HG03039 (cell line): ENCODE measurements around the gene CCT8.
"Not testable (repeated sequence)": the region's sequence is repeated elsewhere in the genome, so short reads cannot be mapped to it uniquely, and the experiment has no call there.

Experiments used
- ATAC-seq: cut with Tn5 transposase; IDR thresholded peaks from one replicate; pipeline ENCODE4 v1.9.1; 2021; ENCODE audit warnings: mild to moderate bottlenecking, moderate library complexity; ENCODE audit not compliant: unreplicated experiment

CCT8 gene

DNA sequence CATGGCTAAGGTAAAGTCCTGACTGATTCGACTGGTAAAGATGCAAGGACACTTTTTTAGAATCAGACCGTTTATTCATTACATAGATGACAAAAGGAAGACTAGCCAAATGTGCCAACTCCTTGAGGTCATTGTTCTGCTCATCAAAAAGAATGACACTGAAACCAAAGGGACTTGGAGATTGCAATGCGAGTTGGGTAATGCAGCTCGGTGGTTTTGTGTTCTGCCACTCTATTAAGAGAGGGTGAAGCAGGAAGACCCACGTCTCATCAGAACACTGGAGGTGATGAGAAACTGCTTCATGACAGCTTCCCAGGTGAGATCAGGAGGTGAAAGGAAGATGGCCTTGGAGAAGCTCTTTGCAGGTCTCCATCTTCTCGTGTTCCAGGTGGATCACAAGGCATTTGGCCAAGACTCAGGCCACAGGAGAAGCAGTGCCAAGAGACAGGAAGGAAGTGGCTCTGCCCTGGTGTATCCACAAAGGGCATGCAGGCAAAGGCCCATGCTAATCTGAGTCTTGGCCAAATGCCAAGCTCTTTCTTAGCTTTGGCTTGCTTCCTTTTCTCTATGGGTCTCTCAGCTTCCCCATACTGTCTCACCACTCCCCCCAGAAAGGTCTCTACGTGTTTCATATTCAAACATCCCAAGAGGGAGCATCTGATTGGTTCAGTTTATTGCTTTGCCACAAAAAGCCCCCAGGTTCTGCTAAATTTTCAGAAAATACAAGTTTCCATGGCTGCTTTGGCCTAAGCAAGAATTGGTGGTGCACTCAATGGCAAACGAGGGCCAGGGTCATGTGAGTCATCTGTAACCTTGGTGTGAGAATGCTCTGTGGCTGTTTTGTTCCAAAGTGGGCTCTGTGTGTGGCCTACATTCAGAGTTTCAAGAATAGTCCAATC lies 5.7 kb upstream of the CCT8 start:
- ATAC-seq = peak; percentile 44

DNA sequence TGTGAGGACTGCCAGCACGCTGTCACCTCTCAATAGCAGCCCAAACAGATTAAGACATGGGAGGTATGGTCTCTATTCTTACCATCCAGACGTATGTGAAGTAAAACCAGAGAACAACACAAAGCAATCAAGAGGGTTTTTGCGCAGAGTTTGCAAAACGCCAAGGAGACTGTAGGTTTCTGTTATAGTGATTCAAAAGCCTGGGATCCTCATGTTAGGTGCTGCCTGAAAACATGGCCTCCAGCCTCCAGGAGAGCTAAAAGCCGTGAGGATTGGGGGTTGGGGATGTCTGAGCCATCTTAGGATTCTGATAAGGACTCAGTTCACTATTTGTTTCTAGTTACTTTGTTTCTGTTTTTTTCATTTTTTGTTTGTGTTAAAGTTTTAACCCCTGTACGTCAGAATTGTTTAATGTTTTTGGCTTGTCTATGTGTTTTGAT lies 4.2 kb upstream of the CCT8 start:
- ATAC-seq = no peak

DNA sequence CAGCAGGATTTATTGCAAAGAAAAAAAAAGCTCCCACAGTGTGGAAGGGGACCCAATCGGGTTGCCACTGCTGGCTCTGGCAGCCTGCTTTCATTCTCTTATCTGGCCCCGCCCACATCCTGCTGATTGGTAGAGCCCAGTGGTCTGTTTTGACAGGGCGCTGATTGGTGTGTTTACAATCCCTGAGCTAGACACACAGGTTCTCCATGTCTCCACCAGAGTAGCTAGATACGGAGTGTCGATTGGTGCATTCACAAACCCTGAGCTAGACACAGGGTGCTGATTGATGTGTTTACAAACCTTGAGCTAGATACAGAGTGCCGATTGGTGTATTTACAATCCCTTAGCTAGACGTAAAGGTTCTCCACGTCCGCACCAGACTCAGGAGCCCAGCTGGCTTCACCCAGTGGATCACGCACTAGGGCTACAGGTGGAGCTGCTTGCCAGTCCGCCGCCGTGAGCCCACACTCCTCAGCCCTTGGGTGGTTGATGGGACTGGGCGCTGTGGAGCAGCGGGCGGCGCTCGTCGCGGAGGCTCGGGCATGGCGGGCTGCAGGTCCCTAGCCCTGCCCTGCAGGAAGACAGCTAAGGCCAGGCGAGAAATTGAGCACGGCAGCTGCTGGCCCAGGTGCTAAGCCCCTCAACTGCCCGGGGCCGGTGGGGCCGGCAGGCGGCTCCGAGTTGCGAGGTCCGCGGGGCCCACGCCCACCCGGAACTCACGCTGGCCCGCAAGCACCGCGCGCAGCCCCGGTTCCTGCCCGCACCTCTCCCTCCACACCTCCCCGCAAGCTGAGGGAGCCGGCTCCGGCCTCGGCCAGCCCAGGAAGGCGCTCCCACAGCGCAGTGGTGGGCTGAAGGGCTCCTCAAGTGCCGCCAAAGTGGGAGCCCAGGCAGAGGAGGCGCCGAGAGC lies 3.5 kb upstream of the CCT8 start:
- ATAC-seq = not testable (repeated sequence)

DNA sequence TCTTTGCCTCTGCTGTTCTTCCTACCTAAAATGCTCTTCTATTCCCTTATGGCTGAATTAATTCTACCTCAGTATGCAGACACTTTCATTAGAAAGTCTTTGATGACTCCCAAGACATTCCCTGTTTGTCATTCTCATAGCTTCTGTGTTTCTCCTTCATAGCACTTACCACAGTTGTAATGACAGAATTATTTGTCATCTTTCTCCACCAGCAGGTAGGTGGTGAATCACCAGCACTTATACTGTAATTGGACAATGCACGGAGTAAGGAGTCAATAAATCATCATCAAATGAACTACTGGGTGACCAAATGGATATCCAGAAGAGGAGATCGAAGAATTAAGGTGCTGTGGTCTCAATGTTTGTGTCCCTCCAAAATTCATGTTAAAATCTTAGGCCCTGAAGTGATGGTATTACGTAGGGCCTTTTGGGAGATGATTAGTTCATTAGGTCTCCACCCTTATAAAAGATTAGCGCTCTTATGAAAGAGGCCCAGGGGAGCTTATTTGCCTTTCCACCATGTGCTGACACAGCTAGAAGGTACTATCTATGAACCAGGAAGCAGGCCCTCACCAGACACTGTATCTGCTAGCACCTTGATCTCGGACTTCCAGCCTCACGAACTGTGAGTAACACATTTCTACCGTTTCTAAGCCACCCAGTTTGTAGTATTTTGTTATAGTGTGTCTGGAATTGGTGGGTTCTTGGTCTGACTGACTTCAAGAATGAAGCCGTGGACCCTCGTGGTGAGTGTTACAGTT lies 2.4 kb upstream of the CCT8 start:
- ATAC-seq = no peak

DNA sequence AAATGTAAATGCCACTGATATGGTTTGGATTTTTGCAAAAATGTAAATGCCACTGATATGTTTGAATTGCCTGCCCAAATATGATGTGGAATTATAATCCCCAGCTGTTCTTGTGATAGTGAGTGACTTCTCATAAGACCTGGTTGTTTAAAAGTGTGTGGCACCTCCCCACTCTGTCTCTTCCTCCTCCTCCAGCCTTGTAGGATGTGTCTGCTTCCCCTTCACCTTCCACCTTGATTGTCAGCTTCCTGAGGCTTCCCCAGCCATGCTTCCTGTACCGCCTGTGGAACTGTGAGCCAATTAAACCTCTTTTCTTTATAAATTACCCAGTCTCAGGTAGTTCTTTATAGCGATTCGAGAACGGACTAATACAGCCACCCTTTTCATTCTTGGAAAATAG lies 1.3 kb upstream of the CCT8 start:
- ATAC-seq = no peak

DNA sequence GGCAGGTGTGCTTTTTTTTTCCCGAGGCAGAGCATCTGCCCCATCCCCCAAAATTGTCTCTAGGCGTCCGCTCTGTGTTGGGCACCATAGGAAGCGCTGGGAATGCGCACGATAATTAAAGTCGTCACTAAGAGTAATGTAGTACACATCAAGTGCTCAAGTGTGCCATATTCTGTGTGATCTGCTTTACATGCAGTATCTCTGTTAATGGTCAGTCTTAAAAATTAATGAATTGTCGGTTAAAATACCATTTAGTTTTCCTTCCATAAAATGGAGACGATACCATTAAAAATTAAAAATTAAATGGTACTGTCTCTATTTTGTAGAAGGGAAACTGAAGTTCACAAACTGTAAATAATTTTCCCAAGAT lies 544 bp upstream of the CCT8 start:
- peak; percentile 13 for ATAC-seq

DNA sequence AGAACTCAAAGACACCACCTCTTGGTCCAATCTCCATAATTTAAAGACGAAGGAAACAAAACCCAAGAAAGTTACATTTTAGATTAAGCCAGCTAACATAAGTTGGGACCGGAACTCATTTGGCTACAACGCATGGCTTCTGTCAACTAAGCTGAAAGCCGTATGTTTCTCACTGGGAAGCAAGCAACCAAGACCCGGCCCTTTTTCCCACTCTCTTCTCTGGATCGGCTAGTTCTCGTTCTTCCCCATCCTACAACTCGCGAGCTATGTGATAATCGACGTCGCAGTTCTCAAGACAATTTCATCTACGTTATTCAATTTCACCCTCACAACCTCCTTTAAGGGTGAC lies 601 bp downstream of the CCT8 start:
- ATAC-seq = no peak

DNA sequence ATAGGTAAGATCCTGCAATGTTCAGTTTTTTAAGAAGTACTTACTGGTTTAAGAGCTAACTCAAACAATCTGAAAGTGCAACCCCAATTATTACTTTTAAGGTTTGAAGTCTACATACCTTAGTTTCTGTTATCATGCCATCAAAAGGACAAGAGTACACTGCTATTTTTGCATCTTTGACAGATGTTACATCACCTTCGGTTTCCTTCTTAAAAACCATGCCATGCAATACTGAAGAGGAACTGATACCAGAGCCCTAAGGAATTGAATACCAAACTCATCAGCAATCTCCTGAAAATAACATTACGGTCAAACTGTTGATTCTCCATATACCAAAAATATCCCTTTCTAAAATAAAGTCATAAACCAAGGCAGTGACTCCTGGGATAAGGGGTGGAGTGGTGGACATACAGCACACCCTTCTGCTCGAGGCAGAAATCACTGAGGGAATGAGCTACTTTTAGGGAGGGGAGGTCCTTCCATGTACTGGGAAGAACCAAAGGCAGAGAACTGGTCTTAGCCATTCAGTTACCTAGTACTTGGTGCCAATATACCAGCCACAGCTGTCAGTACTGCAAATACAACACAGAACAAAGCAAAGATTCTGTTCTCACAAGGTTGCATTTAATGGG lies 8.5 kb downstream of the CCT8 start:
- peak; percentile 93 for ATAC-seq

DNA sequence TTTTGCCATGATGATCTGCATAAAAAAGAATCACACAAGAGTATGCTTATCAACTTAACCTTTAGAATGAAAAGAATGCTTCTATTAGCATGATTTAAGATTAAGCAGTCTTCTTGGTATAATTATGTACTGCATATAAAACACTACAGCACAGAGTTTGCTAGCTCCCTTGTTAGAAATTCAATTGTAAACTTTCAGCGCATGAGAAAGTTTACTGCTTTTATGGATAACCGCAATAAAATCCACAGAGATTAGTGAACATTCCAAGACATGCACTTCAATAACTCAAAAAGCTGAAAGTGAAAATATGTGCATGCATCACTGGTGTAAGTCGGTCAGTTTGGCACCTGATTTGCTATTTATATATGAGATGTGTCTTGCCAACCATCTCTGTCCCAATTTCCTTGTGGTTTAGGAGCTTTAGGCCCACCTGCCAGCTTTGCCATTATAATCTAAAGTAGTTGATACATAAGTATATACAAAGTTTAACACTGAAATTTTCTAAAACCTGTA lies 16.9 kb downstream of the CCT8 start:
- ATAC-seq = no peak

DNA sequence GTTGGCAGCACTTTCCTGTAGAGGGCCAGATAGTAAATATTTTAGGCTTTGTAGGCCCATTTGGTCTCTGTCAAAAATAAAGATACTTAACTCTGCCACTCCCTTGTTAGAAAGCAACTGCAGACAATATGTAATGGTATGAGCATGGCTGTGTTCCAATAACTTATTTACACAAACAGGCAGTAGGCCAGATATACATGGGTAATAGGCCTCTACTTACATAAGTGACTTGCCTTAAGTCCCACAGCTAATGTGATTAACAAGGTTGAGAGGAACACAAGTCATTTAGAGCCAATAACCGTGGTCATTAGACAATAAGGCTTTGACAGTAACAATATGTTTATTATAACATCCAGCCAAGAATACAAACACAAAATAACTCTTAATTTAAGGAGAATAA lies 17.4 kb downstream of the CCT8 start:
- no peak for ATAC-seq

DNA sequence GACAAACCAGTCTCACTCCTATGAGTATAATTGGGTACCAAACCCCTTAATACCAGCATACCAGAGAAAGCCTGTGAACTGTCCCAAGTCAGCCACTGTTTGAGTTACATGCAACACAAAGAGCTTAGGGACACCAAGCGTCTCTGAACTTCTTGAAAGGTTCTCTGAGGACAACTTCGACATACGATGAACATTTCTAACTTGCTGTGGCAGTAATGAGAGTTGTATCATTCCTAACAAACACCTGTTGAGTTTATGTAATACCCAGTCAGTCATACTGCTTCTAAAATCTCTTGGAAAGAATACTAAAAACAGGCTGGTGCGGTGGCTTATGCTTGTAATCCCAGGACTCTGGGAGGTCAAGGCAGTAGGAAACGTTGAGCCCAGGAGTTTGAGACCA lies 18.4 kb downstream of the CCT8 start:
- no peak for ATAC-seq

DNA sequence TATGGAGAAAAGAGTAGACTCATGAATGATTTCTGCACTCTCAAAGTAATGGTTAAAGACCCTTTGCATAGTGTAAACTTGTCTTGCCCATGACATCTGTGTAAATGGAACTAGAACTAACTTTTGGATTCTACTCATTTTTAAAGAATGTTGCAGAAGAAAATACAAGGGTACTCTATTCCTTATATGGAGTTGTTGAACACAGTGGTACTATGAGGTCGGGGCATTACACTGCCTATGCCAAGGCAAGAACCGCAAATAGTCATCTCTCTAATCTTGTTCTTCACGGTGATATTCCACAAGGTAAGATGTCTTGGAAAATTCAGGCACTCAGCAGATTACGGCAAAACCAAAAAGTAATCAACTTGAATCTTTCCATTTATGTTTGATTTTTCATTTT lies 19.8 kb downstream of the CCT8 start:
- ATAC-seq = no peak

DNA sequence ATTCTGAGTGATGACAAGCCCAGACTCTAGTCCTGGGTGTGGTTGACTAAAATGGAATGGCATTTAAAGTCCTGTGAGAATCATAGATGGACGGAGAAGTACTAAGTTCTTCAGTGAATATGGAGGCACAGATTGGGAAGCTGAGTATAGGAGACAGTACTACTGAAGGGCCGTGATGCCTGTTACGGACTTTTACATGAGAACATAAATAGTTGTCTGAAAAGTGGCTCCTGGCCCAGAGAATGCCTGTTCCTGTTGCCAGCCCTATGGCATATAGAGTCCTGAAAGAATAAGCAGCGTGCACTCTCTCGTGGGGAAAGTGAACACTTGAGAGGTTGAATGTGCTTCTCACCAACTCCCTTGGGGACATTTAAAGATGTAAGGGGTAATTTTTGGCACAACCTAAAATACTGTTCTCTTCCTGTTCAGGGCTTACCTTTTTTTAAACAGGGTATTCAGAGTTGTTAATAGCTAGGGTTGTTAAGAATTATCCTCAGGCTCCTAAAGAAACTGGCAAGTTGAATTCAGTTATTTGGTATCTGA lies 20.4 kb downstream of the CCT8 start:
- no peak for ATAC-seq

DNA sequence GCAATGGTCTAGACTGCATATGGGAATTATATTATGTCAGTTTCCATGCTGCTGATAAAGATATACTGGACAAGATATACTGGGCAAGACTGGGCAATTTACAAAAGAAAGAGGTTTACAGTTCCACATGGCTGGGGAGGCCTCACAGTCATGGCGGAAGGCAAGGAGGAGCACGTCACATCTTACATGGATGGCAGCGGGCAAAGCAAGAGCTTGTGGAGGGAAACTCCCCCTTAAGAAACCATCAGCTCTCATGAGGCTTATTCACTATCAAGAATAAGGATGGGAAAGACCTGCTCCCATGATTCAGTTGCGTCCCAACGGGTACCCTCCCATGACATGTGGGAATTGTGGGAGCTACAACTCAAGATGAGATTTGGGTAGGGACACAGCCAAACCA lies 21.2 kb downstream of the CCT8 start:
- no peak for ATAC-seq

DNA sequence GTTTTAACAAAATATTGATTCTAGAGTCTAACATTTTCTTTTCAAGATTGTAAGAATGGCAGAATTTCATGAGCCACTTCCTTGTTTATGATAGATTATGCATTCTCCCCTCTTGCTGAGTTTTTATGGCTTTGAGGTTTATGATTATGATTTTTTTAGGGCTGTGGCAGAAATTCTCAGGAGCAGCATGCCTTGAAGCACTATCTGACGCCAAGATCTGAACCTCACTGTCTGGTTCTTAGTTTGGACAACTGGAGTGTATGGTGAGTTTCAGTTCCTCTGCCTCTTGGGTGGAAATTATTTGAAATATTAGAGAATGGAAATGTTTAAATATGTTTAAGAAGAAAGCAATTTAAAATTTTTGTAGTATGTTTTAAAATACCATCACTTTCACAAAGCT lies 38.8 kb downstream of the CCT8 start:
- ATAC-seq = no peak

DNA sequence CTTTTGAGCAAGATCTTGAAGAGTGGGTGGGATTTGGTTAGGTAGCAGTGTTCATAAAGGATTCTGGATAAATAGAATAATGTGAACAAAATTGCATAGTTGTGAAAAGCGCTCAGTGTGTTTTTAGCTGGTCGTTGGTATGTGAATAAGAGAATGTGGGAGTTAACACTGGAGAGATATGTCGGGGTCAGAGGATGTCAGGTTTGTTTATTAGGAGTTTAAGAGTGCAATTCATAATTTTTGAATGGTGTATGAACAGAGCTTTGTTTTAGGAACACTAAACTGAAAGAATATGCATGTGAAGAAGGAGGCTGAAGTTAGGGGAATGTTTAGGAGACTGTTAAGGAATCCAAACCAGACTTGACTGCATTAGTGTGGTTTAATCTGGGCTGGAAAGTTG lies 39.6 kb downstream of the CCT8 start:
- ATAC-seq = no peak

DNA sequence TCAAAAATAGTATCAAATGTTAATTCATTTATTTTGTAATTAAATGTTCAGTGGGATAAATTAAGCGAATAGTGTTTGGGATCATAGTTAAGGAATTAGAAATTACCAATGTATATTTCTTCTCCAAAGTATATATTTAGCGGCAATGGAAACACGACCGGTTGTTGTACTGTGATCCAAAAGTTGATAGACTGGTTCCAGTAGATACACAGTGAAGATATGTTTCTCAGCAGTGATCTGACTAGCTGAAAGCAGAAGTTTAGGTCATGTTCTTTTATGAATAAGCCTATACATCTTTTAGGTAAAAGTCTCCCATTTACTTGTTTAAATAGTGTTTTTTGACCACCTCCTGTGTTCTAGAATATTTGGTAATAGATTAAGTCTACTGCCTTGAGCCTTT lies 40.1 kb downstream of the CCT8 start:
- ATAC-seq = no peak

DNA sequence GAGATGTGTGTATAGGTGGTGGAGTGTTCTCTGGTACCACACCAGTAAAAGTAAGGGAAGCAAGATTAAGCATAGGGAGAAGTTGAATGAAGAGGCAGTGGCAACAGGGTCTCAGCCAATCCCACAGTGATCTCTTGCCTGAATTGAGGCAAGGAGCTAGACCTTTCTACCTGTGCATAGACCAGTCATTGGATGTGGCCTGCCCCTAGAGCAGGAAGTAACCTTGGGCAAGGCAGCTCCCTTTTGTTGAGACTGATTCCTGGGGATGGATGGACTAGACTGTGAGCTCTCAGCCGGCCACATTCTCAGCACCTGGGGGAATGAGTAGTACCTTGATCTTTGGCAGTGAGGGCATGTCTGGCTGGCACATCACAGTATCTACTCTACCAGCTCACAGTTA lies 42.5 kb downstream of the CCT8 start:
- no peak for ATAC-seq

DNA sequence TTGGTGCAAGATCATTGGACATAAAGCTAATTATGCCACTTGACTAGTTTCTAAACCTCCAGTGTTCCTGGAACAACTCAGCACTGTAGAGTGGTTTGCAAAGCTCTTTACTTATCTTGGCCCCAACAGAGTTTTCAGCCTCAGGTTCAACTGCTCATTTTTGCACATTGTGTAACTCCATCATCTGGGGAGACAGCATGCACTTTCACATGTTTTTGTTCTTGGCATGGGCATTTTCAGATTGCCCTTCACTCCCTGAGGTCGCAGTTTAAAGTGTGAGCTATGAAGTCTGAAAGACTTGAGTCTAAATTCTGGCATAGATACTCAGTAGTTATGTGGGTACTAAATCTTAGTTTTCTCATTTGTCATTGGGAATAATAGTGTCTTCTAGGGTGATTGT lies 43.9 kb downstream of the CCT8 start:
- ATAC-seq = no peak

DNA sequence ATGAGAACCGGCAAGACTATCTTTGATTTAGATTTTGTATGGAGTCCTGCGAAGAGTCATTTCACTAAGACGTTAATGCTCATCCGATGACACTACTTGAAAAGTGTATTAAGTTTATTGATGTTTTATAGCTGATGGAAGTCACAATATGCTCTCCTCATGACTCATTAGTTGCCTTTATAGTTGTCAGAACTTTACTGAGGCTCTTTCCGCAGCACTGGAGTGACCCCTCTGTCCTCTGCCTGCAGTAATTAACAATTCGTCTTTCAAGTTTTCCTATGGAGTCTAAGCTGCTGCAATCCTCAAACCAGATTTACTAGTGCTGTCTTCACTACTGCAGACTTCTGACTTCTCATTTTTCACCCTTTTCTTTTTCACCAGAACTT lies 48.1 kb downstream of the CCT8 start:
- ATAC-seq = no peak
